ENCODE results near the gene NRTN.

The NRTN gene

GRCh38 chr19:5822181-5822844 lies 17.4 kb downstream of the NRTN start:
- no peaks in the 10 kb centered on the region for H3K9me3 ChIP-seq (ENCODE audit: control insufficient read depth, low read depth, low read length)
- no peak overlapping the region for H3K9ac ChIP-seq (ENCODE audit: low read length)
- H3K4me3 ChIP-seq (ENCODE audit: low read length), result no peak overlapping the region
- H3K36me3 ChIP-seq (ENCODE audit: control insufficient read depth, low read depth, low read length), result no peaks in the 10 kb centered on the region
- no peaks in the 10 kb centered on the region for H3K27me3 ChIP-seq (ENCODE audit: control insufficient read depth, insufficient read depth, low read length)
- no peak overlapping the region for H3K27ac ChIP-seq (ENCODE audit: low read length)
- no peaks in the 10 kb centered on the region for H3K4me1 ChIP-seq (ENCODE audit: control insufficient read depth, low read depth, low read length)

DNA sequence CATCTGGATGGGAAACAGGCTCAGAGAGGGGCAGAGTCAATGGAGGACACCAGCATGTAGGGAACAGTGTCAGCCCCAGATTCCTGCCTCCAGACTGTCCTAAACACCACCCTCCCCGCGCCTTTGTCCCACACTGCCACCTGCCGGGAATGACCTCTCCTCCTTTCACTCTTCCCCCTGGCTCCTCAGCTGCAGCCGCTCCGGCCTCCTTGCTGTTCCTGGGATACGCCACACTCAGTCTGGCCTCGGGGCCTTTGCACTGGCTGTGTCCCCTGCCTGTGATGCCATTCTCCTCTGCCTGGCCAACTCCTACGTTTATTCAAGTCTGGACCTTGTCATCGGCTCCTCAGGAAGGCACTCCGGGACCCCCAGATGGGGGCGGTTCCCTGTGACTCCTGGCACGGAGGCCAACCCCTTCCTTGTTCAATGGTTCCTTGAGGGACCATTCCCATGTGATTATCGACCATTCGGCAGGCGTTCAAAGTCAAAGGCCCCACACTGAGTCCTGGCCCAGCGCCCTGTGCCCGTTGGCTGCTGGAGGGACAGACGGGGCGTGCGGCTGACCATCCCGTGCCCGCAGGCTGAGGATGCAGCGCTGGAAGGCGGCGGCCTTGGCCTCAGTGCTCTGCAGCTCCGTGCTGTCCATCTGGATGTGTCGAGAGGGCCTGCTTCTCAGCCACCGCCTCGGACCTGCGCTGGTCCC lies 18.9 kb downstream of the NRTN start:
- H3K9me3 ChIP-seq (ENCODE audit: control insufficient read depth, low read depth, low read length), result no peaks in the 10 kb centered on the region
- H3K27ac ChIP-seq (ENCODE audit: low read length), result no peak overlapping the region
- no peaks in the 10 kb centered on the region for H3K36me3 ChIP-seq (ENCODE audit: control insufficient read depth, low read depth, low read length)

GRCh38 chr19:5824751-5825150 lies 19.9 kb downstream of the NRTN start:
- Histone ChIP-seq H3K9ac (ENCODE audit: low read length) (no peak overlapping the region), H3K27ac (ENCODE audit: low read length) (no peak overlapping the region), H3K27me3 (ENCODE audit: control insufficient read depth, insufficient read depth, low read length) (no peaks in the 10 kb centered on the region), H3K9me3 (ENCODE audit: control insufficient read depth, low read depth, low read length) (no peaks in the 10 kb centered on the region), H3K4me3 (ENCODE audit: low read length) (no peak overlapping the region), H3K4me1 (ENCODE audit: control insufficient read depth, low read depth, low read length) (peaks cover 3% of the 10 kb centered on the region), H3K36me3 (ENCODE audit: control insufficient read depth, low read depth, low read length) (no peaks in the 10 kb centered on the region)

More for the DNA sequence above, 18.9 kb downstream of the NRTN start:
- H3K4me1 ChIP-seq (ENCODE audit: control insufficient read depth, low read depth, low read length), result peaks cover 2% of the 10 kb centered on the region
- no peak overlapping the region for H3K9ac ChIP-seq (ENCODE audit: low read length)
- H3K27me3 ChIP-seq (ENCODE audit: control insufficient read depth, insufficient read depth, low read length), result no peaks in the 10 kb centered on the region
- H3K4me3 ChIP-seq (ENCODE audit: low read length), result no peak overlapping the region

- H3K9me3 ChIP-seq (ENCODE audit: control insufficient read depth, low read depth, low read length), result no peaks in the 10 kb centered on the region
- no peaks in the 10 kb centered on the region for H3K36me3 ChIP-seq (ENCODE audit: control insufficient read depth, low read depth, low read length)
- no peak overlapping the region for H3K4me3 ChIP-seq (ENCODE audit: low read length)
- H3K9ac ChIP-seq (ENCODE audit: low read length), result no peak overlapping the region
- no peaks in the 10 kb centered on the region for H3K27me3 ChIP-seq (ENCODE audit: control insufficient read depth, insufficient read depth, low read length)
- peaks cover 3% of the 10 kb centered on the region for H3K4me1 ChIP-seq (ENCODE audit: control insufficient read depth, low read depth, low read length)
- H3K27ac ChIP-seq (ENCODE audit: low read length), result no peak overlapping the region
Observed at GRCh38 chr19:5825178-5825577, 20.3 kb downstream of the NRTN start.

GRCh38 chr19:5826531-5827341 lies 21.9 kb downstream of the NRTN start:
- H3K9me3 ChIP-seq (ENCODE audit: control insufficient read depth, low read depth, low read length), result no peaks in the 10 kb centered on the region
- peaks cover 3% of the 10 kb centered on the region for H3K4me1 ChIP-seq (ENCODE audit: control insufficient read depth, low read depth, low read length)
- H3K27me3 ChIP-seq (ENCODE audit: control insufficient read depth, insufficient read depth, low read length), result no peaks in the 10 kb centered on the region
- H3K4me3 ChIP-seq (ENCODE audit: low read length), result no peak overlapping the region
- no peak overlapping the region for H3K9ac ChIP-seq (ENCODE audit: low read length)
- H3K36me3 ChIP-seq (ENCODE audit: control insufficient read depth, low read depth, low read length), result no peaks in the 10 kb centered on the region
- no peak overlapping the region for H3K27ac ChIP-seq (ENCODE audit: low read length)

DNA sequence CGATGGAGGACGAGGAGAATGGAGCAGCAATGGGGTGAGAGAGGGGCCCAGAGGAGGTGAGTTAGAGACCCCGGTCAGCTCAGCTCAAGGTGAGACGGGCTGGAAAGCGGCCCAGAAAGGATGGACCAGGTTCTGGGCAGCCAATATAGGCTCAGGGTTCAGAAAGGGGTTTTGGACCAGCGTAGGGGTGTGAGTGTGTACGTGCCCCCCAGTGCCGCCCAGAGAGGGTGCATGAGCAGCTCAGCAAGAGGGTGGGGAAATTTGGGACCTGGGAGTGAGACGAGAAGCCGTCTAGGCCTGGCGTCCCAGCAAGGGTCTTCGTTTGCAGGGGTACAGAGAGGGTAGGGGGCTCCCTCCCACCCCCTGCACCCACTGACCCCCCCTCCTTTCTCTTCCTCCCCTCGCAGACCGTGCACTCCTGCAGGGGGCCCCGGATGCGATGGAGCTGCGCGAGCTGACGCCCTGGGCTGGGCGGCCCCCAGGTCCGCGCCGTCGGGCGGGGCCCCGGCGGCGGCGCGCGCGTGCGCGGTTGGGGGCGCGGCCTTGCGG lies 22.5 kb downstream of the NRTN start:
- H3K9ac ChIP-seq (ENCODE audit: low read length), result no peak overlapping the region
- no peaks in the 10 kb centered on the region for H3K9me3 ChIP-seq (ENCODE audit: control insufficient read depth, low read depth, low read length)
- peaks cover 3% of the 10 kb centered on the region for H3K4me1 ChIP-seq (ENCODE audit: control insufficient read depth, low read depth, low read length)
- H3K4me3 ChIP-seq (ENCODE audit: low read length), result peak overlapping the region; percentile 44
- H3K36me3 ChIP-seq (ENCODE audit: control insufficient read depth, low read depth, low read length), result no peaks in the 10 kb centered on the region
- H3K27me3 ChIP-seq (ENCODE audit: control insufficient read depth, insufficient read depth, low read length), result no peaks in the 10 kb centered on the region
- no peak overlapping the region for H3K27ac ChIP-seq (ENCODE audit: low read length)

- Histone ChIP-seq H3K4me1 (ENCODE audit: control insufficient read depth, low read depth, low read length) (peaks cover 3% of the 10 kb centered on the region), H3K36me3 (ENCODE audit: control insufficient read depth, low read depth, low read length) (no peaks in the 10 kb centered on the region), H3K27me3 (ENCODE audit: control insufficient read depth, insufficient read depth, low read length) (no peaks in the 10 kb centered on the region), H3K4me3 (ENCODE audit: low read length) (peak overlapping the region; percentile 68), H3K9me3 (ENCODE audit: control insufficient read depth, low read depth, low read length) (no peaks in the 10 kb centered on the region), H3K27ac (ENCODE audit: low read length) (peak overlapping the region; percentile 55), H3K9ac (ENCODE audit: low read length) (peak overlapping the region; percentile 81)
Observed at GRCh38 chr19:5827891-5828660, 23.2 kb downstream of the NRTN start.

DNA sequence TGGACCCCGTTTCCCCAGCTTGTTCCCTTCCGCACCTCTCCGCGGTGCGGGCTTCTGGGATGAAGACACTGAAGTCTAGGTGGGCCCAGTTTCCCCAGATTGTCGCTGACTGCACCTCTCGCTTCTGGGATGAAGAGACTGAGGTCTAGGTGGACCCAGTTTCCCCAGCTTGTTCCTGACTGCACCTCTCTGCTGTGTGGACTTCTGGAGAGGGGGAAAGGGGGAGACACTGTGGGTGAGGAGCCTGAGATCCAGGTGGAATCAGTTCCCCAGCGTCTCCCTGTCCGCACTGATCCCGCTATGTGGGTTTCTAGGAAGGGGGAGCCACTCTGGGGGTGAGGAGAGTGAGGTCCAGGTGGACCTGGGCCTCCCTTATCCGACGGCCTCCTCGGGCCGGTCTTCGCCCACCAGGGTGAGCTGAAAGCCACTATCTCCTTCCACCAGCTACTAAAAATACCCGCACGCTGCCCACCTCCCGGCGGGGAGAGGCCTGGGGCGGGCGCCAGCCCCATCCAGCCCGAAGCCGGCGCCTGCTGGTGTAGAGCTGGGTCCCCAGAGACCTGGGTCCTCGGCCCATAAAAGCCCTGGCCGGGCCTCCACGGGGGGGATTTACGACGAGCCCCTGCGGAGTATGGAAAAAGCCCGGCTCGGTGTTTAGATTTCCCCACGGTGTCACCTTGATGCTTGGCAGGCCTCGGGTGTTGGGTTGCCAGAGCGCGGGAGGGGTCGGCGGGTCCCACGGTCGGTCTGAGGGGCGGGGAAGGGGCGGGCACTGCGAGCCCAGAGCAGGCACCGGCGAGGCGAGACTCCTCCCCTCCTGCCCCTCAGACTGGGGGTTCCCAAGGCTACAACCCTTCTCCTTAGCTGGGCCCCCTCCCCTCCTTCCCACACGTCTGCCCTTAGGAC lies 24.0 kb downstream of the NRTN start:
- H3K4me3 ChIP-seq (ENCODE audit: low read length), result peak overlapping the region; percentile 68
- peaks cover 3% of the 10 kb centered on the region for H3K4me1 ChIP-seq (ENCODE audit: control insufficient read depth, low read depth, low read length)
- H3K27ac ChIP-seq (ENCODE audit: low read length), result peak overlapping the region; percentile 55
- H3K27me3 ChIP-seq (ENCODE audit: control insufficient read depth, insufficient read depth, low read length), result no peaks in the 10 kb centered on the region
- no peaks in the 10 kb centered on the region for H3K36me3 ChIP-seq (ENCODE audit: control insufficient read depth, low read depth, low read length)
- no peaks in the 10 kb centered on the region for H3K9me3 ChIP-seq (ENCODE audit: control insufficient read depth, low read depth, low read length)
- peak overlapping the region; percentile 81 for H3K9ac ChIP-seq (ENCODE audit: low read length)

- Histone ChIP-seq H3K4me1 (ENCODE audit: control insufficient read depth, low read depth, low read length) (peaks cover 3% of the 10 kb centered on the region), H3K27ac (ENCODE audit: low read length) (no peak overlapping the region), H3K27me3 (ENCODE audit: control insufficient read depth, insufficient read depth, low read length) (no peaks in the 10 kb centered on the region), H3K36me3 (ENCODE audit: control insufficient read depth, low read depth, low read length) (no peaks in the 10 kb centered on the region), H3K9ac (ENCODE audit: low read length) (no peak overlapping the region), H3K9me3 (ENCODE audit: control insufficient read depth, low read depth, low read length) (no peaks in the 10 kb centered on the region), H3K4me3 (ENCODE audit: low read length) (peak overlapping the region; percentile 68)
Observed at GRCh38 chr19:5829567-5830310, 24.9 kb downstream of the NRTN start.

- no peak overlapping the region for H3K9ac ChIP-seq (ENCODE audit: low read length)
- H3K4me1 ChIP-seq (ENCODE audit: control insufficient read depth, low read depth, low read length), result peaks cover 3% of the 10 kb centered on the region
- no peaks in the 10 kb centered on the region for H3K36me3 ChIP-seq (ENCODE audit: control insufficient read depth, low read depth, low read length)
- H3K27ac ChIP-seq (ENCODE audit: low read length), result no peak overlapping the region
- no peak overlapping the region for H3K4me3 ChIP-seq (ENCODE audit: low read length)
- no peaks in the 10 kb centered on the region for H3K27me3 ChIP-seq (ENCODE audit: control insufficient read depth, insufficient read depth, low read length)
- no peaks in the 10 kb centered on the region for H3K9me3 ChIP-seq (ENCODE audit: control insufficient read depth, low read depth, low read length)
Observed at GRCh38 chr19:5831159-5831558, 26.3 kb downstream of the NRTN start.

All from iPS-18a (cell line).